ENCODE results near the gene ELOB.

ELOB gene

GRCh38 chr16:2777231-2777902 is at the start of gene ELOB:
TSS of gene ELOB (minus strand) at chr16:2777280. CDS start at chr16:2777239, 41 bp downstream.
- DNase-seq (ENCODE audit: low spot score), result peak; percentile 95

GRCh38 chr16:2825906-2826305 is 48.8 kb upstream of the ELOB start:
- DNase-seq (ENCODE audit: low spot score), result peak; percentile 51

- peak; percentile 40 for DNase-seq (ENCODE audit: low spot score)
Measured at GRCh38 chr16:2825049-2825742, 48.1 kb upstream of the ELOB start.

- peak; percentile 47 for DNase-seq (ENCODE audit: low spot score)
Measured at GRCh38 chr16:2824626-2825025, 47.5 kb upstream of the ELOB start.

GRCh38 chr16:2822496-2822895 is 45.4 kb upstream of the ELOB start:
- peak; percentile 3 for DNase-seq (ENCODE audit: low spot score)

GRCh38 chr16:2822158-2822495 is 45.0 kb upstream of the ELOB start:
- DNase-seq (ENCODE audit: low spot score), result peak; percentile 37

GRCh38 chr16:2821487-2822157 is 44.5 kb upstream of the ELOB start:
- DNase-seq (ENCODE audit: low spot score), result peak; percentile 44

GRCh38 chr16:2820836-2821486 is 43.9 kb upstream of the ELOB start:
- peak; percentile 48 for DNase-seq (ENCODE audit: low spot score)

- peak; percentile 41 for DNase-seq (ENCODE audit: low spot score)
Measured at GRCh38 chr16:2819939-2820835, 43.1 kb upstream of the ELOB start.

GRCh38 chr16:2819179-2819938 is 42.3 kb upstream of the ELOB start:
- DNase-seq (ENCODE audit: low spot score), result peak; percentile 45

GRCh38 chr16:2818272-2818876 is 41.3 kb upstream of the ELOB start:
- peak; percentile 57 for DNase-seq (ENCODE audit: low spot score)

GRCh38 chr16:2817340-2818271 is 40.5 kb upstream of the ELOB start:
- DNase-seq (ENCODE audit: low spot score), result peak; percentile 62

GRCh38 chr16:2816751-2817339 is 39.8 kb upstream of the ELOB start, which contains the start of gene PRSS21:
TSS of gene PRSS21 (plus strand) at chr16:2817237. CDS start at chr16:2817269, 32 bp downstream.
- DNase-seq (ENCODE audit: low spot score), result peak; percentile 52

GRCh38 chr16:2815299-2815771 is 38.3 kb upstream of the ELOB start:
- peak; percentile 30 for DNase-seq (ENCODE audit: low spot score)

- peak; percentile 62 for DNase-seq (ENCODE audit: low spot score)
Measured at GRCh38 chr16:2814551-2815298, 37.6 kb upstream of the ELOB start.

- peak; percentile 54 for DNase-seq (ENCODE audit: low spot score)
Measured at GRCh38 chr16:2813771-2814221, 36.7 kb upstream of the ELOB start.

GRCh38 chr16:2811703-2812471 is 34.8 kb upstream of the ELOB start:
- peak; percentile 45 for DNase-seq (ENCODE audit: low spot score)

All from left forelimb (tissue), 1 donor.